WTC11 (cell line): Measurements from ENCODE around the gene GJC3.

Experiments
- CTCF ChIP-seq: fragments of 200-600 bp; IDR thresholded peaks from 2 replicates; pipeline ENCODE4 v1.8.0; 2022; ENCODE audit warnings: antibody characterized with exemption
- TEAD1 ChIP-seq: sonication (generic); formaldehyde crosslinking; IDR thresholded peaks from 2 replicates; pipeline ENCODE4 v1.8.0; 2022; ENCODE audit warnings: mild to moderate bottlenecking, missing genetic modification reagents
- ZBTB43 ChIP-seq: sonication (generic); formaldehyde crosslinking; IDR thresholded peaks from 2 replicates; pipeline ENCODE4 v1.8.1; 2023; ENCODE audit warnings: mild to moderate bottlenecking, missing genetic modification reagents

GRCh38 chr7:99976626-99977025 lies 47.2 kb upstream of the GJC3 start:
- no peak for TF ChIP-seq ZBTB43 (CRISPR knock-in tag)
- TF ChIP-seq CTCF, result no peak
- TF ChIP-seq TEAD1 (CRISPR knock-in tag), result no peak
